Measurements from ENCODE around the gene CCDC82. TPM values are rescaled to one million over a fixed set of nuclear protein-coding genes. Genes with fewer than 3 reads are reported as not detected.

CCDC82 gene
- 13.9 and 15.1 TPM in 2 replicates for total RNA-seq

DNA sequence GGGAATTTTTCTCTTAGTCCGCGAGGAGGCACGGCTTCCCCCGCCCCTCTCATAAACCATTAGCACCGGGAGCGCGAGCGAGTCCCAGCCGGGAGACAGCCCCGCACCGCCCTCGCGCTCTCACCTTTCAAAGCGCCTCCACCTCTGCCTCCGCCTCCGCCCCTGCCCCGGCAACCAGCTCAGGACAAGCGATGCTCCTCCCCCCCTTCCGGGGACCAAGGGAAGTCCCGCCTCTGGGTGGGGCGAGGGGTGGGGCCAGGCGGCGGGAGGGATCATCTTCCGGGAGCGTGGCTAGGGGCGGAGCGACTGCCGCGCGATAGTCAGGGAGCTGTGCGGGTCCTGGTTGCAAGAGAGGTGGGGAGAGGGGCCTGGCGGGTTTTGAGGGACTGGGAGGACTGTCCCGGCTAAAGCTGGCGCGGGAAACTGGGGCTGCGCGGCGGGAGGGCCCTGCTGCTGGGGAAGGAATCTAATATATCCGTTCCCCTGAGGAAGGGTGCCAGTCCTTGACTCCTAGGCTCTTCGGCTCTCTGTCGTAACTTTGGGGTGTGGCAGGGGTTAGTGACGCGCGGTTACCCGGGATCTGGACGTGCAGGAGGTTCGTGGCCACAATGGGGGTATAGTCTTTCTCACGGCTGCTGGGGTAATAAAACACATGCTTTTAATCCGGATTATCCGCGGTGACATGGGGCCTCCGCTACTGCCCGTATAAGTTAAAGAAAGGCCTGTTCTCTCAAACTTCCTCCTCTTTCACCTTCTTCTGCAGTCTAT lies at the start of gene CCDC82, which contains the start of gene JRKL:
Gene CCDC82, minus strand, starts transcription at position 193 of the 768 bp plus-strand sequence. CDS start 5,165 bp downstream, outside the sequence.
Gene JRKL, plus strand, starts transcription at position 294 of the 768 bp plus-strand sequence. CDS start 637 bp downstream, outside the sequence.

DNA sequence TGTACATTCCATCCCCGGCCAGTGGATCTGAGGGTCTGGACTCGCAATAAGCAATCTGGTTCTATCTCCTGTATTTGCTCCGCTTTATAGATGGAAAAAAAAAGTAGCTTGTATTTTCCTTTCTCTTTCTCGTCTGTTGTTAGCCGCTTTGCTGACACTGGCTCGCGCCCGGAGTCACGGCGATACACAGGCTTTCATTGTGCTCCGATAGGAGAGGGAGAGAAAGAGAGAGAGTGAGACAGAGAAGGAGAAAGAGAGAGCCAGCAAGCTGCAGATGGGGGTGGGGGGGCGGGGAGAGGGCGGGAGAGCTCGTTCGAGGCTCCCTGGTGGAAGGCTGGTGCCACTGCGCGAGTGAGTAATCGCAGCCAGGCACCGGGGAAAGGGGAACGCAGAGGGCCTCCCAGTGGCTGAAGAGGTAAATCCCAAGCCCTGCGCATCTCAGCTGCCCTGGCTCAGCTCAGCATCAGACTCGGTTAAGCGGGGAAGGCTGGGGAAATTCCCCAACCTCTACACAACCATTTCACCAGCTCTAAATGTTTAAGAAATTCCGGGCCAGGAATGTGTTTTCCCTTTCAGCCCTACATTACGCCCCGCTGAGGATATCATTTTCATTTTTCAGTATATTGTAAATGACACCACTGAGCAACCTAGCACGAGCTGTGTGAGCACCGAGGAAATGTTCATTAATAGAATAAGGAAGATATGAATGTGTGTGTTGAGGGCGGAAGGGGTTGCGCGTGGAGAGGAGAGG lies 46.6 kb downstream of the CCDC82 start, which contains the start of gene MAML2:
Gene MAML2, minus strand, starts transcription at position 235 of the 751 bp plus-strand sequence. CDS start 1,300 bp downstream, outside the sequence.

Other genes starting within 250 kb of the CCDC82 start
- 9.6 and 12.2 TPM in 2 replicates for gene MAML2, start 46.7 kb downstream of the CCDC82 start, total RNA-seq
- gene JRKL, start 101 bp upstream of the CCDC82 start, total RNA-seq = 4.9 and 5.5 TPM in 2 replicates

All from mammary microvascular endothelial cell (primary cell).